ENCODE data around the gene POLR3B. TPM values are rescaled to one million over a fixed set of nuclear protein-coding genes. Genes with fewer than 3 reads are reported as not detected.

Gene POLR3B
- total and polyA plus RNA-seq, 2 experiments from 2014 or later, result 4.0 to 14.6 TPM

- no peak for DNase-seq (ENCODE audit: low spot score)
- Mint-ChIP-seq H3K9me3 (no peaks in the 10 kb centered on the region), H3K4me1 (peaks cover 35% of the 10 kb centered on the region), H3K4me3 (no peak overlapping the region), H3K27me3 (ENCODE audit: insufficient read depth, low read depth, poor library complexity) (no peaks in the 10 kb centered on the region), H3K27ac (no peak overlapping the region), H3K36me3 (ENCODE audit: low read depth) (no peaks in the 10 kb centered on the region; the same call in 1 of the 3 replicates)
- H4K20me1 ChIP-seq (replicated peaks; ENCODE audit: insufficient read depth), result no peaks in the 10 kb centered on the region
- no peaks in the 10 kb centered on the region for H3K9me2 ChIP-seq (ENCODE audit: insufficient read depth)
- H3K4me2 ChIP-seq, result no peak overlapping the region
- no peak overlapping the region for H3K27ac ChIP-seq (ENCODE audit: low read depth)
- no peaks in the 10 kb centered on the region for H3K36me3 ChIP-seq (ENCODE audit: insufficient read depth)
- no peak overlapping the region for H3K4me3 ChIP-seq
- no peaks in the 10 kb centered on the region for H3K27me3 ChIP-seq (ENCODE audit: insufficient read depth)
- H3F3A ChIP-seq (replicated peaks; ENCODE audit: low read depth), result no peaks in the 10 kb centered on the region
- H2AFZ ChIP-seq, result no peak overlapping the region
- no peak for ATAC-seq
- no peak for TF ChIP-seq REST (IDR thresholded peaks at IDR 0.05; ENCODE audit: unreplicated experiment)
- no peaks in the 10 kb centered on the region for H3K79me2 ChIP-seq (replicated peaks; ENCODE audit: insufficient read depth)
- peaks cover 30% of the 10 kb centered on the region for H3K4me1 ChIP-seq (ENCODE audit: insufficient read depth)
Observed at GRCh38 chr12:106492857-106493256, 135.3 kb downstream of the POLR3B start.

DNA sequence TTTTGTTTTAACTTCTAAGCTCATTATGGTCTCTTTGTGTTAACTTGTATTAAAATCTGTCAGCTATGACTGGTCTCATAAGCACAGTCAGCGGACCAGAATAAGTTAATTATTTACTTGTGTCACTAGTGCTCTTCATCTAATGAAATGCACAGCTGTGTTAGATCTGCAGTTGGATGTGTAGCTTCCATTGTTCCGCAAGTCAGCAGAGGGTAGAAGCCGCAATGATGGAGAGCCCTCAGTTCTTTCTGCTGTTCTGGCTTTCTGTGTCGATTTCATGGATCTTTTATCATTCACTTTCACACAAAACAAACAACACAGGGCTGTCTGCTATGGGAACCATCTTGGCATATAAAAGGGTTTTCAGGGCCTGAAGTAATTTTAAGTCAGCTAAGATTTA lies 136.0 kb downstream of the POLR3B start:
- no peaks in the 10 kb centered on the region for H3K9me3 Mint-ChIP-seq
- H3K4me1 ChIP-seq (ENCODE audit: insufficient read depth), result peaks cover 30% of the 10 kb centered on the region
- no peak overlapping the region for H3K27ac ChIP-seq (ENCODE audit: low read depth)
- ATAC-seq (peak; percentile 29; the same call in 1 of the 3 replicates), DNase-seq (ENCODE audit: low spot score) (no peak)
- H3K36me3 ChIP-seq (ENCODE audit: insufficient read depth), result no peaks in the 10 kb centered on the region
- no peak overlapping the region for H2AFZ ChIP-seq
- no peaks in the 10 kb centered on the region for H3K79me2 ChIP-seq (replicated peaks; ENCODE audit: insufficient read depth)
- no peaks in the 10 kb centered on the region; the same call in 1 of the 3 replicates for H3K36me3 Mint-ChIP-seq (ENCODE audit: low read depth)
- H3K4me2 ChIP-seq, result no peak overlapping the region
- H3K27ac Mint-ChIP-seq, result no peak overlapping the region
- no peaks in the 10 kb centered on the region for H3K27me3 Mint-ChIP-seq (ENCODE audit: insufficient read depth, low read depth, poor library complexity)
- H3K9me2 ChIP-seq (ENCODE audit: insufficient read depth), result no peaks in the 10 kb centered on the region
- peaks cover 35% of the 10 kb centered on the region for H3K4me1 Mint-ChIP-seq
- H4K20me1 ChIP-seq (replicated peaks; ENCODE audit: insufficient read depth), result no peaks in the 10 kb centered on the region
- H3K4me3 Mint-ChIP-seq, result no peak overlapping the region
- no peak overlapping the region for H3K4me3 ChIP-seq
- no peaks in the 10 kb centered on the region for H3K27me3 ChIP-seq (ENCODE audit: insufficient read depth)
- no peaks in the 10 kb centered on the region for H3F3A ChIP-seq (replicated peaks; ENCODE audit: low read depth)
- no peak for TF ChIP-seq NANOG (IDR thresholded peaks at IDR 0.05; ENCODE audit: borderline replicate concordance)
- no peak for TF ChIP-seq REST (IDR thresholded peaks at IDR 0.05; ENCODE audit: unreplicated experiment)
- no peak for TF ChIP-seq JUNB (IDR thresholded peaks at IDR 0.05; ENCODE audit: unreplicated experiment)
- TF ChIP-seq POLR2AphosphoS5 (IDR thresholded peaks at IDR 0.05; ENCODE audit: low read depth), result no peak
- no peak for TF ChIP-seq CREB1 (CRISPR knock-in tag; IDR thresholded peaks at IDR 0.05; ENCODE audit: low read depth)
- no peak for TF ChIP-seq EZH2 (IDR thresholded peaks at IDR 0.05; ENCODE audit: low read depth, unreplicated experiment)
- TF ChIP-seq CTCF (conservative IDR thresholded peaks at IDR 0.05; ENCODE audit: low read depth in 2 of 2), result no peak
- TF ChIP-seq ZNF331 (CRISPR knock-in tag; IDR thresholded peaks at IDR 0.05; ENCODE audit: low read depth), result no peak

All from GM23338 (cell line).